HG03565 (cell line): ENCODE results near the gene HOXB6.

Experiments used
- ATAC-seq: cut with Tn5 transposase; IDR thresholded peaks from one replicate; pipeline ENCODE4 v1.9.1; 2021; ENCODE audit warnings: mild to moderate bottlenecking, moderate library complexity; ENCODE audit not compliant: unreplicated experiment

Gene HOXB6

GRCh38 chr17:48596000-48596734 is 8.6 kb downstream of the HOXB6 start:
- no peak for ATAC-seq

- ATAC-seq, result no peak
Measured at GRCh38 chr17:48595278-48595999, 9.3 kb downstream of the HOXB6 start.

- no peak for ATAC-seq
Measured at GRCh38 chr17:48594538-48595277, 10.1 kb downstream of the HOXB6 start.

- ATAC-seq, result no peak
Measured at GRCh38 chr17:48593840-48594537, 10.8 kb downstream of the HOXB6 start.

GRCh38 chr17:48593126-48593829 is 11.5 kb downstream of the HOXB6 start, which contains the start of gene HOXB5:
Gene HOXB5 (minus strand): TSS chr17:48593779. CDS start chr17:48593682, 97 bp downstream.
- no peak for ATAC-seq

- no peak for ATAC-seq
Measured at GRCh38 chr17:48592577-48592976, 12.2 kb downstream of the HOXB6 start.

- no peak for ATAC-seq
Measured at GRCh38 chr17:48592057-48592514, 12.7 kb downstream of the HOXB6 start.

GRCh38 chr17:48591255-48592056 is 13.3 kb downstream of the HOXB6 start:
- no peak for ATAC-seq

- ATAC-seq, result no peak
Measured at GRCh38 chr17:48590607-48591161, 14.1 kb downstream of the HOXB6 start.

- ATAC-seq, result no peak
Measured at GRCh38 chr17:48589831-48590606, 14.8 kb downstream of the HOXB6 start, which contains the start of gene HOXB3. Gene HOXB3 (minus strand): TSS chr17:48590241. CDS start chr17:48552474, 37,767 bp downstream.

GRCh38 chr17:48589060-48589830 is 15.5 kb downstream of the HOXB6 start:
- no peak for ATAC-seq

- ATAC-seq, result no peak
Measured at GRCh38 chr17:48588528-48588927, 16.3 kb downstream of the HOXB6 start.

GRCh38 chr17:48588074-48588415 is 16.7 kb downstream of the HOXB6 start:
- no peak for ATAC-seq

GRCh38 chr17:48587276-48588073 is 17.3 kb downstream of the HOXB6 start:
- no peak for ATAC-seq

GRCh38 chr17:48586355-48587258 is 18.2 kb downstream of the HOXB6 start:
- ATAC-seq, result no peak
